Fibroblast of skin of left biceps (primary cell): ENCODE results near the gene MSI2.
"Not testable (repeated sequence)": the region's sequence is repeated elsewhere in the genome, so short reads cannot be mapped to it uniquely, and the experiment has no call there.

ENCODE experiments used
- DNase-seq, 2 experiments: peaks; one replicate each; pipeline ENCODE4 v3.0.0-alpha.2; 2013; ENCODE audit warnings: low read depth in 2 of 2

The MSI2 gene

GRCh38 chr17:57255776-57256681, at the start of gene MSI2:
MSI2 (plus strand) TSS chr17:57256523; CDS start chr17:57256743, 220 bp downstream.
- peak; percentile 45 to 63 for DNase-seq

DNA sequence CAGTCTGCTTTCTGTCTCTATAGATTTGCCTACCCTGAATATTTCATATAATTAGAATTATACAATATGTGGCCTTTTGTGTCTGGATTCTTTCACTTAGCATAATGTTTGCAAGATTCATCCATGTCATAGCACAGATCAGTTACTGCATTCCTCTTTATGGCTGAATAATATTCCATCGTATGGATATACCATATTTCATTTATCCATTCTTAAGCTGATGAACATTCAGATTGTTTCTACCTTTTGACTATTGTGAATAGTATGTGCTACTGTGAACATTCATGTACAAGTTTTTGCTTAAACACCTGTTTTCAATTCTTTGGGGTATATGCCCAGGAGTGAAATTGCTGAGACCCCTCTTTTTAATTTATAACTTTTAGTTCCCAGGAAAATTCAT, 49.4 kb upstream of the MSI2 start:
- DNase-seq: no peak

DNA sequence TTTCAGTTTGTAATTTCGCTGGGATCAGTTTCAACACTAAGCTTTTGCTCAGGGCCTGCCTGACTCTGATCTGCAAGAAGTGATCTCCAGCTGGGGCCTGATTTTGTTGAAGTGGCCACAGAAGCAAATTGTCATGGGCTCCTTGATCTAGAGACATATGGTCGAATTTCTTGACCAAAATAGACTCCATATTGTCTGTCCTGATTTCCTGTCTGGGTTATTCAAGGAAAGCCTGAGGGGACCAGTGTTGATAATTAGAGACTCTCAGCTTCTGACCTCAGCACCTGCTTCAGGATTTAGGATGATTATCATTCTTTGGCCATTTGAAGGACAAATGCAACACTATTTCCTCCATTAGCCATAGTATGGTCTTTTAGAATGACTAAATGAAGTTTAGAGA, 48.9 kb upstream of the MSI2 start:
- DNase-seq: no peak

DNA sequence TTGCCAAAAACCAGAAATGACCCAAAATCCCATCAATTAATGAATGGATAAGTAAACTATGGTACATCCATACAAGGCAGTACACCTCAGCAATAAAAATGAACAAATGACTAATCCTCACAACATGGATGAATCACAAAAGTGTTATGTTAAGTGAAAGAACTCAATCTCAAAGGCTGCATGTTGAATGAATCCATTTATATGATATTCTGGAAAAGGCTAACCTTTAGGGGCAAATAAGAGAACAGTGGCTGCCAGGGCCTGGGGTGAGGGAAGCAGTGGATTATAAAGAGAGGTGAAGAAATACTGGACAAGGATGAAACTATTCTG, 46.1 kb upstream of the MSI2 start:
- DNase-seq: no peak

- no peak for DNase-seq
These were observed 45.3 kb upstream of the MSI2 start for GRCh38 chr17:57210972-57211411.

DNA sequence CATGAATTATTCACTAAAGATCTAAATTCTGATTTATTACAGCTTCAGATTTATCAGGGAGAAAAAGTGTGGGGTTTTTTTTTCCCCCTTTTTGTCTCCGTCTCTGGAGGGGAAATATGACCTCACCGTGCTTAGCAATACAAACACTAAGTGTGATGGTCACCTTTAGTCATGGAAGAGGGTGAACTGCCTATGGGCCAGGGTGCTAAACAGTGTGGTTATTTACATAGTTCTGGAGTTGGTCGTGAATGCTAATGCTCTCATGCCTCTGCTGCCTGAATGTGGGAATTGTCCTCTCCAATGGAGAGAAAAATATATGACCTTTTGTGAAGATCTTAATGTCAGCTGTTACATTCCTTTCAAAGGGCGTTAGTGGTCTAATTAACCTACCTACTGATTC, 44.8 kb upstream of the MSI2 start:
- no peak for DNase-seq

DNA sequence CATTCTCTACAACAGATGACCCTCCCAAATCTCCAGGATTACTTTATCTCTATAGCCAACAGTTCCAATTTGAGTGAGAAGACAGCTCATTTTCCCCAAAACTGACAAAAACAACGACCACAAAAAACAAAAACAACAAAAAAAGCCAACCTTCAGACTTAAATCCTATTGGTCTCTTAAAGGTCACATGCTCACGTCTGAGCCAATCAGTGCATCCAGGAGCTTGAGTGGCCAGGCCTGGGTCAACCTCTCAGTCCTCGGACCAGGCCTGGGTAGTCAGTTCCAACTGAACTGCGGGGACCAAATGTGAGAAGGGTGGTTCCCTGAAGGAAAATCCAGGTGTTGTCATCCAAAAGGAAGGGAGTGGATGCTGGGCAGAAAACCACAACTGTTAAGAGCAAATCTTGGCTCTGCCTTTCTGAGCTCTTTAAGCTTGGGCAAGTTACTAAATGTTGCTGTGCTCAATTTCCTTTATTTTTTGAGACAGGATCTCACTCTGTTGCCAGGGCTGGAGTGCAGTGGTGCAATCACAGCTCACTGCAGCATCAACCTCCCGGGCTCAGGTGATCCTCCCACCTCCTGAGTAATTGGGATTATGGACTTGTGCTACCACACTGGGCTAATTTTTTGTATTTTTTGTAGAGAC, 43.0 kb upstream of the MSI2 start:
- DNase-seq: no peak

DNA sequence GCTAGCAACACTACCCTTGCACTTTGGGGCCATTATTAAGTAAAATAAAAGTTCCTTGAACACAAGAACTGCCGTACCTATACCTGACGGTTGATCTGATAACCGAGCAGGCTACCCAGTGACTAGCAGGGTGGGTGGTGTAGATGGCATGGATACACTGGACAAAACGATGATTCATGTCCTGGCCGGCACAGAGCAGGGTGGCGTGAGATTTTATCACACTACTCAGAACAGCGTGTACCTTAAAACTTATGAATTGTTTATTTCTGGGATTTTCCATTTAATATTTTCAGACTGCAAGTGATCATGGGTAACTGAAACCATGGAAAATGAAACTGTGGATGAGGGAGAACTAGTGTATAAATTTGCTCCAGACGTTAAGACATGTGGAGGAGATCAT, 41.0 kb upstream of the MSI2 start:
- no peak for DNase-seq

GRCh38 chr17:57221366-57222350, 34.7 kb upstream of the MSI2 start:
- DNase-seq: no peak

DNA sequence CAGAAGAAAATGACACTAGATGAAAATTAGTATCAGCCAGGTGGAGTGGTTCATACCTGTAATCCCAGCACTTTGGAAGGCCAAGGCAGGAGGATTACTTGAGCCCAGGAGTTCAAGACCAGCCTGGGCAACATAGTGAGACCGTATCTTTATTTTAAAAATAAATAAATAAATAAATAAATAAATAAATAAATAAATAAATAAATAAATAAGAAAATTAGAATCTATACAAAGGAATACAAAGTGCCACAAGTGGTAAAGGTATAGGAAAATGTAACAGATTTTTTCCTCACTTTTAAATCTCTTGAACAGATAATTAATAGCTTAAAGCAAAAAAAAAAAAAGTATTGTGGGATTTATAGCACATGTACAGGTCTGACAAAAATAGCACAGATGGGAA, 33.9 kb upstream of the MSI2 start:
- DNase-seq: not testable (repeated sequence)

- DNase-seq: no peak
These were observed 31.2 kb upstream of the MSI2 start for GRCh38 chr17:57225127-57225526.

GRCh38 chr17:57226793-57227192, 29.5 kb upstream of the MSI2 start:
- DNase-seq: no peak

DNA sequence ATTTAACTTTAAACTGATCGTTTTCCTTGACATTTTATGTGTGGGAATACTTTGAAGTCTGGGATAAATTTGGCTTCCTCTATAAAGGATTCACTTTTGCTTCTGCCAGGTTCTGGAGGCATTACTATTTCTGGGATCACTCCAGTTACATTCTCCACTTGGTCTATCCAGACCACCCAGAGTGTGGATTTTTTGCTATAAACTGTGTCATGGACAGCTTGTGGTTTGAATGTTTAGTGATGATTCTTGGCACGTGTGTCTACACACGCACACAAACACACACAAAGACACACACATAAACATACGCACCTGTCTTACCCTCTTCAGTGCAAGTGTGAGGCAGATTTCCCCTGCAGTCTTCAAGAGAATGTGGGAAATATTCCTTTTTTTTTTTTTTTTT, 27.4 kb upstream of the MSI2 start:
- no peak for DNase-seq

DNA sequence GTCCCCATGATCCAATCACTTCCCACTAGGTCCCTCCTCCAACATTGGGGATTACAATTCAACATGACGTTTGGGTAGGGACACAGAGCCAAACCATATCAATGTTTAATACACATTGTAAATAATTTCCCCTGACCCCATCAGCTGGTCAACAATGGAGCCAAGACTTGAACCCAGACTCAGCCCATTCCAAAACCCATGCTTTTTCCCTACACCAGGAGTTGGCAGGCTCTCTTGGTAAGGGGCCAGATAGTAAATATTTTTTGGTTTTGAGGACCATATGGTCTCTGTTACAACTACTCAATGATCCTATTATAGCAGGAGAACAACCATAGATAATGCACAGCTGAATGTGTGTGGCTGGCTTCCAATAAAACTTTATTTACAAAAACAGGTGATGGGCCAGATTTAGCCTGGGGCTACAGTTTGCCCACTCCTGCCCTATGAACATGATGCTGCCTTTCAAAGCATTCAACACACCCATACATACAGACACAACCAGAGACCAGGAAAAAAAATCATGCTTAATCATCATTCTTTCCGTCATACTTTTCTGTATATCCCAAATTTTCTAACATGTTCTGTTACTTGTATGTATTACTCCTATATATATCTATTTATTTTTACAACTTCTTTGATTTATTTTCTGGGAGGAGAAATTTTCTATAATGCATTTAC, 22.1 kb upstream of the MSI2 start:
- no peak for DNase-seq

GRCh38 chr17:57234739-57235092, 21.6 kb upstream of the MSI2 start:
- DNase-seq: no peak

- DNase-seq: no peak
These were observed 21.2 kb upstream of the MSI2 start for GRCh38 chr17:57235124-57235523.

DNA sequence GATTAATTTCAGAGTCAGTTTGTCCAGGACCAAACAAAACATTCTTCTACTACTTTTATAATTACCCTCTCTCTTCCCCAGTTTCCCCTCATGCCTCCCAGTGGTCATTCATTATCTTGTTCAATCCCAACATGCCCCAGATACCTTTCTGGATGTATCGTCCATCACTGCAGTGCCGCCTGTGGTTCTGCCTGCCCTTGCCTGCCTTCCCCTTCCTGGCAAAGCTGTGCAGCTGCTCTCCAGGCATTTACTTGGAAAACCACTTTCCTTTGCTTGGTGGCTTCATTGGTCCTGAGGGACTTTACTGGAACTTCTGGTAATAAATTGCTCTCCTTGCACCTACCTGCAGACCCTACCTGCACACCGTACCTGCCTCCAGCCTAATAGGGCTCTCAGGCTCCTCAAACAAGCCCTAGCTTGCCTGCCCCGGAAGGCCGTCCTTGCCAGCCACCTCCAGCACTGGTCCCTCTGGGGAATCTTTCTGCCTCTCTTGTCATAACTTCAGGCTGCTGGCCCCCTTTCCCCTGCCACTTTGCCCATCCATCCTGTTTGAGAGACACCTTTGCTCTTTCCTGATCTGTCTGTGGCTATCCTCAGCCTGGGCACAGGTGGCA, 19.5 kb upstream of the MSI2 start:
- DNase-seq: no peak

- DNase-seq: no peak
These were observed 15.7 kb upstream of the MSI2 start for GRCh38 chr17:57240648-57241047.

DNA sequence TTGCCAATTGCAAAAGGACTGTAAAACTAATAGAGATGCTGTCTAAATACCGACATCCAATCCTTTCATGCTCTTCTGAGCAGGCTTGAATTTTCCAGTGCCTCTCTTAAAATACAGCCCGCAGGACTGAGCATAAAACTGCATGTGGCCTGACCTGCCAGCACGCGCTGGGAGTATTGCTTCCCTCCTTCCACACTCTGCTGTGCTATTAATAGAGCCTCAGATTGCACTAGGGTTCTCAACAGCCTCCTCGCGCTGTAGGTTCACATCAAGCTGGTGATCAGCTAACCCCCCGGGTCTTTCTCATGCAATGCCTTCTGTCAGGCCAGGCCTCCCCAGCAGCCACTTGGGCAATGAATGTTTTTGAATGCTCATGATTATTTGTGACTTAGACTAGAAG, 14.2 kb upstream of the MSI2 start:
- no peak for DNase-seq

- DNase-seq: peak; percentile 17 to 22
These were observed 13.1 kb upstream of the MSI2 start for GRCh38 chr17:57243171-57243622.

GRCh38 chr17:57245786-57246185, 10.5 kb upstream of the MSI2 start:
- DNase-seq: no peak
